DMS153 treated with DMSO at 0.1 percent for 48 hours (cell line): ENCODE results near the gene CDT1.

Experiments
- DNase-seq: peaks from one replicate; lab custom pipeline; 2025; ENCODE audit not compliant: unreplicated experiment; lab: John Stamatoyannopoulos, UW

The CDT1 gene

GRCh38 chr16:88835383-88835782 lies 31.8 kb downstream of the CDT1 start:
- DNase-seq = no peak

GRCh38 chr16:88835818-88836217 lies 32.2 kb downstream of the CDT1 start:
- DNase-seq = no peak

GRCh38 chr16:88836791-88837190 lies 33.2 kb downstream of the CDT1 start:
- no peak for DNase-seq

GRCh38 chr16:88837806-88838205 lies 34.2 kb downstream of the CDT1 start:
- DNase-seq = no peak

GRCh38 chr16:88838566-88838965 lies 35.0 kb downstream of the CDT1 start:
- no peak for DNase-seq

GRCh38 chr16:88839026-88839529 lies 35.5 kb downstream of the CDT1 start:
- no peak for DNase-seq

- DNase-seq = no peak
These were observed 36.4 kb downstream of the CDT1 start for GRCh38 chr16:88839745-88840599.

- DNase-seq = no peak
These were observed 37.1 kb downstream of the CDT1 start for GRCh38 chr16:88840600-88841215.

GRCh38 chr16:88841521-88842307 lies 38.1 kb downstream of the CDT1 start:
- no peak for DNase-seq

GRCh38 chr16:88842308-88842756 lies 38.7 kb downstream of the CDT1 start:
- DNase-seq = no peak

- no peak for DNase-seq
These were observed 39.2 kb downstream of the CDT1 start for GRCh38 chr16:88842806-88843205.

GRCh38 chr16:88843256-88843655 lies 39.7 kb downstream of the CDT1 start:
- no peak for DNase-seq

- no peak for DNase-seq
These were observed 40.9 kb downstream of the CDT1 start for GRCh38 chr16:88844419-88845036.

- no peak for DNase-seq
These were observed 42.5 kb downstream of the CDT1 start for GRCh38 chr16:88846088-88846487.

- no peak for DNase-seq
These were observed 44.1 kb downstream of the CDT1 start for GRCh38 chr16:88847654-88848053.

- DNase-seq = no peak
These were observed 45.0 kb downstream of the CDT1 start for GRCh38 chr16:88848557-88848956.

- no peak for DNase-seq
These were observed 47.1 kb downstream of the CDT1 start for GRCh38 chr16:88850531-88851199.

- no peak for DNase-seq
These were observed 48.0 kb downstream of the CDT1 start for GRCh38 chr16:88851616-88852015.

GRCh38 chr16:88853325-88853941 lies 49.8 kb downstream of the CDT1 start:
- DNase-seq = no peak
